Rectal smooth muscle tissue (tissue), 1 donor: Measurements from ENCODE around the gene HP.
"Not testable (repeated sequence)": the region's sequence is repeated elsewhere in the genome, so short reads cannot be mapped to it uniquely, and the experiment has no call there.

Source experiments
- H3K27ac ChIP-seq: one replicate; pipeline ENCODE4 v1.7.0; 2013; ENCODE audit warnings: low read depth, low read length, inconsistent platforms
- H3K27me3 ChIP-seq: one replicate; pipeline ENCODE4 v1.7.0; 2013; ENCODE audit warnings: low read length; ENCODE audit not compliant: control insufficient read depth, insufficient read depth
- H3K36me3 ChIP-seq: one replicate; pipeline ENCODE4 v1.7.0; 2013; ENCODE audit warnings: low read length; ENCODE audit not compliant: control insufficient read depth, insufficient read depth
- H3K4me1 ChIP-seq: one replicate; pipeline ENCODE4 v1.7.0; 2013; ENCODE audit warnings: low read length; ENCODE audit not compliant: control insufficient read depth, insufficient read depth
- H3K4me3 ChIP-seq: one replicate; pipeline ENCODE4 v1.7.0; 2013; ENCODE audit warnings: low read length
- H3K9ac ChIP-seq: one replicate; pipeline ENCODE4 v1.7.0; 2013; ENCODE audit warnings: low read length

HP gene

DNA sequence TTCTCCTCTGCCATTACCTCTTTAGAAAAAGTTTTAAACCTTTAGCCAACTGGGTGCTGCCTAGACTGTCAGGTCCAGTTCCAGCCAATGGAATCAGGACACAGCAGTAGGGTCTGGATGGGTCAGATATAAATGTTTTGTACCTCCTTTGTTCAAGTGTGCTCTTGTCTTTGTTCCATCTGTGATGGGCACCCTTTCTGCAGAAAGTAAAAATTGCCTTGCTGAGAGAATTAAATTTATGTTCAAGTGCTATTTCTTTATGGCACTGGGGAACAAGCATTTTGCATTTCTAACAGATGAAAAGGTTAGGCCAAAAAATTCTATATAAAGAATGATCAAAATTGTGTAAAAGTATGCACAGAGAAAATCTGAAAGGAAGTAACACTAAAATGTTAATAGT lies 5.2 kb upstream of the HP start:
- H3K4me3 ChIP-seq = no peak overlapping the region
- no peak overlapping the region for H3K9ac ChIP-seq
- H3K4me1 ChIP-seq = no peaks in the 10 kb centered on the region
- H3K27me3 ChIP-seq = no peaks in the 10 kb centered on the region
- no peaks in the 10 kb centered on the region for H3K36me3 ChIP-seq
- no peak overlapping the region for H3K27ac ChIP-seq

DNA sequence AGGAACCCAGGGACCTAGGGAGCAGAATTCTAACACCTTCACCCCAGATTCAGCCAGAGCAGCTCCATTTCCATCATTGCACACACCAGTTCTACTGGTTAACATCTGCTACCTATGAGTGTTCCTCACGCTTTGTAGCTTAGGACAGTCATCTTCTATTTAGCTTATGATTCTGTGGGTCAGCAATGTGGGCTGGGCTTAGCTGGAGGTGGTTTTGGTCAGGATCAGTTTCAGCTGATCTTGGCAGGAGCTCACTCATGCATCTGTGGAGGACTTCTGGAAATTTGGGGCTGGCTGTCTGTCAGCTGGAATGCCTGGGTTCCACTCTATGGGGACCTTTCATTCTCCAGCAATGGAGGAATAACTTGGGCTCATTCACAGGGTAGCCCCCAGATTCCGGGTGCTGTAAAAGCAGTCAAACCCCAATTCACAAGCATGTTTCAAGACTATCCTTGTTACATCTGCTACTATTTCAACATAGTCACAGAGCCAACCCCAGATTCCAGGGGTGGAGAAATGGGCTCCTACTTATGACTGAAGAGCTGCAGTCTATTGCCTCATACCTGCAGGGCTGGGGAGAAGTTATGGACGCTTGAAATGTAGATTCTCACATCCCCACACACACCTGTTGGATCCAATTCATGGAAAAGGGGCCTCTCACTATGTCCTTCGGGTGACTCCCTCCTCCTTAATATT lies 3.4 kb upstream of the HP start:
- H3K27ac ChIP-seq = no peak overlapping the region
- no peak overlapping the region for H3K4me3 ChIP-seq
- H3K27me3 ChIP-seq = no peaks in the 10 kb centered on the region

DNA sequence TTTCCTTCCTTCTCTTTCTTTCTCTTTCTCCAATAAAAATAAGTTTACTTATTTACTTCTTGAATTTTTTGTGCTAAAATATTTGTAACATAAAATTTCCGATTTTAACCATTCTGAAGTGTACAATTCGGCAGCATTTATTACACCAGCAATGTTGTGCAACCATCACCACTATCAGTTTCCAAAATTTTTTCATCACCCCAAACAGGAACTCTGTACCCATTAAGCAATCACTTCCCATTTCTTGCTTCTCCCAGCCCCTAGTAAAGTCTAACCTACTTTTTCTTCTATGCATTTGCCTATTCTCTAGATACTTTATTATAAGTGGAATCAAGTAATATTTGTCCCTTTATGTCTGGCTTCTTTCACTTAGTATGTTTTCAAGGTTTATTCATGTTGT lies 2.5 kb upstream of the HP start:
- Histone ChIP-seq H3K36me3 (no peaks in the 10 kb centered on the region), H3K9ac (no peak overlapping the region), H3K4me1 (no peaks in the 10 kb centered on the region), H3K4me3 (no peak overlapping the region), H3K27ac (no peak overlapping the region), H3K27me3 (no peaks in the 10 kb centered on the region)

More for the DNA sequence above, 3.4 kb upstream of the HP start:
- Histone ChIP-seq H3K4me1 (no peaks in the 10 kb centered on the region), H3K9ac (no peak overlapping the region), H3K36me3 (no peaks in the 10 kb centered on the region)

DNA sequence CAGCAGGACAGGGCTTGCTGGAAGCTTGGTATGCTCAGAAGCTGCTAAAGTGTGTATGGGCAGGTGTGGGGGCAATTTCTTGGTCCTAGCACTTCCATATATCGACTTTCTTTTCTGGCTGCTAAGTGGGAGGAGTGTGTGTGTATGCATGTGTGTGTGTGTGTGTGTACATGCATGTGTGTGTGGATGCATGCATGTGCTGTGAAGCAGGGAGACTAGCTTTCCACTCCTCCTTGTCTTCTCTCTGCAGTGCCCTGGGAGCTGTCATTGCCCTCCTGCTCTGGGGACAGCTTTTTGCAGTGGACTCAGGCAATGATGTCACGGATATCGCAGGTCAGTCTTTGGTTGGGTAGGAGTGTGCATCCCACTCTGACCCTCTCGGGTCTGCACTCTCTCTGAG lies 1.6 kb downstream of the HP start:
- H3K27ac ChIP-seq = no peak overlapping the region
- no peaks in the 10 kb centered on the region for H3K4me1 ChIP-seq
- H3K4me3 ChIP-seq = no peak overlapping the region
- no peaks in the 10 kb centered on the region for H3K27me3 ChIP-seq
- no peaks in the 10 kb centered on the region for H3K36me3 ChIP-seq
- no peak overlapping the region for H3K9ac ChIP-seq

DNA sequence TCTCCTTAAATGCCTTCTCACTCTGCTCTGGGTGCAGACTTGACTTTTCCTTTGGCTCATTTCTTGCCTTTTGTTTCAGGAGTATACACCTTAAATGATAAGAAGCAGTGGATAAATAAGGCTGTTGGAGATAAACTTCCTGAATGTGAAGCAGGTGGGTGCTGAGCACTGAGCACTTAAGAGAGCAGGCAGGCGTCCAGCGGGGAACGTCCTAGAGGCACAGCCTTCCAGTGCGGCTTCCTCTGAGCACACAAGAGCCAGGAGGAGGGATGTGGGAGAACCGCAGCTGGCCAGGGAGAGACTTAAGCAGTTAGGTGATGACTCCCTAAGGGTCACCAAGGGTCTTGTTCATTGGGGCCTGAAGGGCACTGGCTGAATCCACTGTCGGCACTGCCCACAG lies 3.0 kb downstream of the HP start:
- H3K27me3 ChIP-seq, H3K27ac ChIP-seq, H3K9ac ChIP-seq, H3K4me1 ChIP-seq, H3K4me3 ChIP-seq, H3K36me3 ChIP-seq: not testable (repeated sequence)

DNA sequence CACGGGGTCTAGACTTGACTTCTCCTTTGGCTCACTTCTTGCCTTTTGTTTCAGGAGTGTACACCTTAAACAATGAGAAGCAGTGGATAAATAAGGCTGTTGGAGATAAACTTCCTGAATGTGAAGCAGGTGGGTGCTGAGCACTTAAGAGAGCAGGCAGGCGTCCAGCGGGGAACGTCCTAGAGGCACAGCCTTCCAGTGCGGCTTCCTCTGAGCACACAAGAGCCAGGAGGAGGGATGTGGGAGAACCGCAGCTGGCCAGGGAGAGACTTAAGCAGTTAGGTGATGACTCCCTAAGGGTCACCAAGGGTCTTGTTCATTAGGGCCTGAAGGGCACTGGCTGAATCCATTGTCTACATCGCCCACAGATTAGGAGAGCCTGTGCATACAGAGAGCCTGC lies 4.8 kb downstream of the HP start:
- H3K27me3 ChIP-seq, H3K9ac ChIP-seq, H3K4me3 ChIP-seq, H3K27ac ChIP-seq, H3K4me1 ChIP-seq, H3K36me3 ChIP-seq: not testable (repeated sequence)

DNA sequence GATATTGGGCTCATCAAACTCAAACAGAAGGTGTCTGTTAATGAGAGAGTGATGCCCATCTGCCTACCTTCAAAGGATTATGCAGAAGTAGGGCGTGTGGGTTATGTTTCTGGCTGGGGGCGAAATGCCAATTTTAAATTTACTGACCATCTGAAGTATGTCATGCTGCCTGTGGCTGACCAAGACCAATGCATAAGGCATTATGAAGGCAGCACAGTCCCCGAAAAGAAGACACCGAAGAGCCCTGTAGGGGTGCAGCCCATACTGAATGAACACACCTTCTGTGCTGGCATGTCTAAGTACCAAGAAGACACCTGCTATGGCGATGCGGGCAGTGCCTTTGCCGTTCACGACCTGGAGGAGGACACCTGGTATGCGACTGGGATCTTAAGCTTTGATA lies 6.1 kb downstream of the HP start:
- no peak overlapping the region for H3K4me3 ChIP-seq

DNA sequence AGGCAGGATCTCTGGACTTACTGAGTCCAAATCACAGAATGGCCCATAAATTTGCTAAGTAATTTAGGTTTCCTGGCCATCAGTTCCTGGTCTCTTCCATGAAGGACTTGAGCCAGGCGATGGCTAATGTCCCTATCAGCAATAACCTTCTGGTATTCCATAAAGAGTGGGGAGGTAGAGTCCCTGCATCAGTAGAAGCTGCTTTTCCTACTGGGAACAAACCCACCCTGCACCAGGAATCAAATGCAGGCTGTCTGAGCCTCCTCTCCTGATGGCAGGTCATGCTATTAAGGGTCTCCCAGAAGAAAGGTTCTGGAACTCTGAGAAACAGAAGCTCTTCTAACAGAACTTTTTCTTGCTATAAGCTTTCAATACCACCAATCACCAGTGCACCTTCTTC lies 7.3 kb downstream of the HP start:
- no peaks in the 10 kb centered on the region for H3K36me3 ChIP-seq
- H3K27me3 ChIP-seq = no peaks in the 10 kb centered on the region
- H3K4me3 ChIP-seq = no peak overlapping the region
- H3K9ac ChIP-seq = no peak overlapping the region
- H3K4me1 ChIP-seq = no peaks in the 10 kb centered on the region
- no peak overlapping the region for H3K27ac ChIP-seq

More for the DNA sequence above, 6.1 kb downstream of the HP start:
- Histone ChIP-seq H3K27ac (no peak overlapping the region), H3K27me3 (no peaks in the 10 kb centered on the region), H3K9ac (no peak overlapping the region), H3K4me1 (no peaks in the 10 kb centered on the region), H3K36me3 (no peaks in the 10 kb centered on the region)

DNA sequence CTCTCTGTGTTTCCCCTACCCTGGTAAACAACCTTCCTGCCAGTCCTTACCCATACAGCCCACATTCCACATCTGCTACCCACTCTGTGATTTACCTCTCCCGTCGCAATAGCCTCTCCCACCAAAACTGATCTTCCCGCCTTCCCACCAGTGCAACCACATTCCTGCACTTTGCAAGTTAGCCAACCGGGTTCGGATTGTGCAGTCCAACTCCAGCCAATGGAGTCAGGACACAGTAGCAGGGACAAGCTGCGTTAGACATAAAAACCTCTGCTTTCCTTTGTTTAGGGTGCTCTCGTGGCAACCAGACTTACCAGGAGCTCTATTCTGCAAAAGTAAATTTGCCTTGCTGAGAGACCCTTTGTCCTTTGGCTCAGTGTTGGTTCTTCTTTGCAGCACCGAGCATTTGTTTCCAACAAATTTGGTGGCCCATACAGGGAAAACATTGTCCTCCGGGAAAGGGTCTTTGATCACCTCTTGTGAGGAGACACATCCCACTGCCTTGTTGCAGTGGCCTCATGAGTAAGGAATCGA lies 10.1 kb downstream of the HP start:
- Histone ChIP-seq H3K9ac (no peak overlapping the region), H3K4me3 (no peak overlapping the region), H3K36me3 (no peaks in the 10 kb centered on the region), H3K27ac (no peak overlapping the region), H3K4me1 (no peaks in the 10 kb centered on the region), H3K27me3 (no peaks in the 10 kb centered on the region)

DNA sequence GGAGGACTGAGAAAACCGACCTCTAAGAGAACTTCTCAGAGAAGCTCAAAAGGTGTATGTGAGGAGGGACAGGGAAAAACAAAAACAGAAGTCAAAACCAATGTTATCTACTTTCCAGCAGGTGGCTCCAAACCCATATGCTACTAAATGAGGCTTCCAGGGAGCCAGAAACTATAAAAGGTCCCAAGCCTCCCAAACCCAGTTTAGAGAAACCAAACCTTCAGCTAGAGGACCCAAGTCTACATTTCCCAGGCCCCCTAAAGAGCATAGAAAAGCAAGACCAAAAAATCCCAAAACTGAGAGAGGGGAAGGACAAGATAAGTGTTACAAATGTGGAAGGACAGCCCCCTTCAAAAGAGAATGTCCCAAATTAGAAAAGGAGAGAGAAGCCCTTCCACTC lies 12.4 kb downstream of the HP start:
- no peak overlapping the region for H3K27ac ChIP-seq
- no peaks in the 10 kb centered on the region for H3K4me1 ChIP-seq
- H3K4me3 ChIP-seq = no peak overlapping the region
- H3K36me3 ChIP-seq = no peaks in the 10 kb centered on the region
- H3K27me3 ChIP-seq = no peaks in the 10 kb centered on the region
- H3K9ac ChIP-seq = no peak overlapping the region

DNA sequence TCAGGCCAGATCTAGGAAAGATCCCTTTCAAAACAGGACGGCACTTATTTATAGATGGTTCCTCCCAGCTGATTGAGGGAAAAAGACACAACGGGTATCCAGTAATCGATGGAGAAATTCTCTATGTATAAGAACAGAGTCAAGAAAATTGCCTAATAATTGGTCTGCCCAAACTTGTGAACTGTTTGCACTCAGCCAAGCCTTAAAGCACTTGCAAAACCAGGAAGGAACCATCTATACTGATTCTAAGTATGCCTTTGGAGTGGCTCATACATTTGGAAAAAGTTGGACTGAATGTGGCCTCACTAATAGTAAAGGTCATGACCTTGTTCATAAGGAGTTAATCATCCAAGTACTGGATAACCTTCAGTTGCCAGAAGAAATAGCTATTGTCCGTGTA lies 14.6 kb downstream of the HP start:
- Histone ChIP-seq H3K36me3 (no peaks in the 10 kb centered on the region), H3K4me3 (no peak overlapping the region), H3K27ac (no peak overlapping the region), H3K27me3 (no peaks in the 10 kb centered on the region), H3K4me1 (no peaks in the 10 kb centered on the region), H3K9ac (no peak overlapping the region)

DNA sequence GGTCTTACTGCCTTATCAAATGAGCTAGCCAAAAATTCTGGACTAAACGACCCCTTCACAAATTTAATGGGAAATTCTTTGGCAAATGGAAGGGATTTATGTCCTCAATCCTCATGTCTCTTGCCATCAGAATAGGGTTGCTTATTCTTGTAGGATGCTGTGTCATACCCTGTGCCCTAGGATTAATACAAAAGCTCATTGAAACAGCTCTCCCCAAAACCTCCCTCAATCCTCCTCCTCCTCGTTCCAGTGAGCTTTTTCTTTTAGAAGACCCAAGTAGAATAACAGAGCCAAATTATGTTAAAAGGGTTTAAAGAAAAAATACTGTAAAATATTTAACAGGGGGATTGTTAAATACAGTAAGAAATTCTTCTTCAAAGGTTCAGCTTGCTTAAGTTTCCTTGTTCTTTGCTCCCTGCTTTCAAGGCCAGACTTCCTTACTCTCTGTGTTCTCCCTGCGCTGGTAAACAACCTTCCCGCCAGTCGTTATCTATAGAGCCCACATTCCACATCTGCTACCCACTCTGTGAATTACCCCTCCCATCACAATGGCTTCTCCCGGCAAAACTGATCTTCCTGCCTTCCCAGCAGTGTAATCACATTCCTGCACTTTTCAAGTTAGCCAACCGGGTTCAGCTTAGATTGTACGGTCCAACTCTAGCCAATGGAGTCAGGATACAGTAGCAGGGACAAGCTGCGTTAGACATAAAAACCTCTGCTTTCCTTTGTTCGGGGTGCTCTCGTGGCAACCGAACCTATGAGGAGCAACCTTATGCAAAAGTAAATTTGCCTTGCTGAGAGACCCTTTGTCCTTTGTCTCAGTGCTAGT lies 18.4 kb downstream of the HP start:
- Histone ChIP-seq H3K27ac (no peak overlapping the region), H3K36me3 (no peaks in the 10 kb centered on the region), H3K4me3 (no peak overlapping the region), H3K4me1 (no peaks in the 10 kb centered on the region), H3K9ac (no peak overlapping the region), H3K27me3 (no peaks in the 10 kb centered on the region)
